Body of pancreas (tissue), 4 donors: Measurements from ENCODE around the gene ZPBP.

Experiments
- CTCF ChIP-seq, 7 experiments: fragments of 450-650 bp in 4 of 7; fragments of 200-600 bp in 3 of 7; sonication (generic) in 3 of 7; IDR thresholded peaks; one replicate each; pipeline ENCODE4 v1.5.1; 2016 to 2019; ENCODE audit warnings: antibody characterized with exemption in 7 of 7
- POLR2A ChIP-seq, 3 donors: fragments of 450-650 bp; IDR thresholded peaks; one replicate each; pipeline ENCODE4 v1.6.1; 2016; ENCODE audit warnings: antibody characterized with exemption in 3 of 3, mild to moderate bottlenecking in 2 of 3

GRCh38 chr7:49976238-49976637, 116.8 kb downstream of the ZPBP start:
- TF ChIP-seq CTCF (IDR thresholded peaks at IDR 0.05) (no peak), POLR2A (IDR thresholded peaks at IDR 0.05) (no peak)
